Islet precursor cell (in vitro differentiated cells): ENCODE data around the gene SPEF1.
"Not testable (repeated sequence)": the region's sequence is repeated elsewhere in the genome, so short reads cannot be mapped to it uniquely, and the experiment has no call there.

Source experiments
- DNase-seq: peaks from one replicate; pipeline ENCODE4 v3.0.0-alpha.2; 2018

Gene SPEF1

DNA sequence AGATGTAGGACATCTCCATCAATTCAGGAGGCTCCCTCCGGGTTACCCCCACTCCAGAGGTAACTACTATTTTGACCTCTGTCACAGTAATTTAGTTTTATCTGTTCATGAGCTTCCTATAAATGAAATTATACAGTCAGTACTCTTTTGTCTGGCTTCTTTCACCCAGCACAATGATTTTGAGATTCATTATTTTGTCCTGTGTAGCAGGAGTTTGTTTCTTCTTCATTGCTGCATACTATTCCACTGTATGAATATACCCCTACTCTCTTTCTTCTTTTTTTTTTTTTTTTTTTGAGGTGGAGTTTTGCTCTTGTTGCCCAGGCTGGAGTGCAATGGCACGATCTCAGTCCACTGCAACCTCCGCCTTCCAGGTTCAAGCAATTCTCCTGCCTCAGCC is 27.3 kb upstream of the SPEF1 start:
- DNase-seq: no peak

DNA sequence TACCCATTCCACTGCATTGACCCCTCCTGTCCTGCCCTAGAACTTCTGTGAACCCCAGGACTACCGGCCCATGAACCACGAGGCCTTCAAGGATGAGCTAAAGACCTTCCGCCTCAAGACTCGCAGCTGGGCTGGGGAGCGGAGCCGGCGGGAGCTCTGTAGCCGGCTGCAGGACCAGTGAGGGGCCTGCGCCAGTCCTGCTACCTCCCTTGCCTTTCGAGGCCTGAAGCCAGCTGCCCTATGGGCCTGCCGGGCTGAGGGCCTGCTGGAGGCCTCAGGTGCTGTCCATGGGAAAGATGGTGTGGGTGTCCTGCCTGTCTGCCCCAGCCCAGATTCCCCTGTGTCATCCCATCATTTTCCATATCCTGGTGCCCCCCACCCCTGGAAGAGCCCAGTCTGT is 23.5 kb upstream of the SPEF1 start:
- no peak for DNase-seq

DNA sequence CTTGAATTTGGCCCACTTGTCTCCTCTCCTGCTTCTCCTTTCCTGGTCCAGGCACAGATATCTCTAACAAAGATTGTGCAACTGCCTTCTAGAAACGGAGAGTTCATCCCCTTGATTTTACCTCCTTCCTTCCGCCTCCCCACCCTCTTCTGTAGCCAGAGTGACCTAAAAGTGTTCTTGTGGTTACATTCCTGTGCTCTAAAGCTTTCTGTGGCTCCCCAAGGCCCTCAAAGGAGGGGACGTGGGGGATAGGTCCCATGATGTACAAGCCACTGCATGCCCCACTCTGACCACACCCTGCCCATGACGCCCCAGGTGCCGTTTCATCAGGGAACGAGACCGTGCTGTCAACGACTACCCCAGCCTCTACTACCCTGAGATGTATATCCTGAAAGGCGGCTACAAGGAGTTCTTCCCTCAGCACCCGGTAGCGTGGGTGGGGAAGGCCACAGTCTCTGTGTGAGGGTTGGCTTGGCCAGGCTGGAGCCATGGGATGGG is 23.1 kb upstream of the SPEF1 start:
- DNase-seq: no peak

DNA sequence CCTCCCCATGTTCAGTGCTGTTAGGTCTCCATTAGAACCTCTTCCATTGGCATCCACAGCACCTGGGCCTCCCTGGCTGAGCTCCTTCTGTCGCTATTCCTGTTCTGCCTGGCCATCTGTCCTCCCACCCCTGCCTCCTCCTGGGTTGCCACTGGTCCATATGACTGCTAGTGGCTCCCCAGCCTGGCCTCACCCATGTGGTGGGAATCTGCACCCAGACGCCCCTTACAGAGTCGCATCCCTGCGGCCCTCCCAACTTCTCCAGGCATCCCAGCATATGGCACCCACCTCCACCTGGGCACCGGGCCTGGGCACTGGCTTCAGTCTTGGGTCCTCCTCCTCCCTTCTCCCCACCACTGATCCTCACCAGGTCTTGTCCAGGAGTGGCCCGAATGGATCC is 22.6 kb upstream of the SPEF1 start:
- DNase-seq: no peak

DNA sequence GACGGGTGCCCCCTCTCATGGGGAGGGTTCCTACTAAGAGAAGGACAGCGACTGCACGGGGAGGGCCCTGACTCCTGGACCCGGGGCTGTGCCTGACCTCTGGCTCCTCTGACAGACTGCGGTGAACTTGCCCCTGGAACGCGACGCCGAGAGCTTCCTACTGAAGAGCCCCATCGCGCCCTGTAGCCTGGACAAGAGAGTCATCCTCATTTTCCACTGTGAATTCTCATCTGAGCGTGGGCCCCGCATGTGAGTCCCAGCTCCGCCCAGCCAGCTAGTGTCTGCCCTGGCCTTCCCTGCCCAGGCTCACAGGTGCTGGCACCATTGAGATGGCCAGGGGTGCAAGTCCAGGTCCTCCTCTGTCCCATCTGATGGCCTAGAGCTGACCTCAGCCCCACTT is 22.0 kb upstream of the SPEF1 start:
- no peak for DNase-seq

DNA sequence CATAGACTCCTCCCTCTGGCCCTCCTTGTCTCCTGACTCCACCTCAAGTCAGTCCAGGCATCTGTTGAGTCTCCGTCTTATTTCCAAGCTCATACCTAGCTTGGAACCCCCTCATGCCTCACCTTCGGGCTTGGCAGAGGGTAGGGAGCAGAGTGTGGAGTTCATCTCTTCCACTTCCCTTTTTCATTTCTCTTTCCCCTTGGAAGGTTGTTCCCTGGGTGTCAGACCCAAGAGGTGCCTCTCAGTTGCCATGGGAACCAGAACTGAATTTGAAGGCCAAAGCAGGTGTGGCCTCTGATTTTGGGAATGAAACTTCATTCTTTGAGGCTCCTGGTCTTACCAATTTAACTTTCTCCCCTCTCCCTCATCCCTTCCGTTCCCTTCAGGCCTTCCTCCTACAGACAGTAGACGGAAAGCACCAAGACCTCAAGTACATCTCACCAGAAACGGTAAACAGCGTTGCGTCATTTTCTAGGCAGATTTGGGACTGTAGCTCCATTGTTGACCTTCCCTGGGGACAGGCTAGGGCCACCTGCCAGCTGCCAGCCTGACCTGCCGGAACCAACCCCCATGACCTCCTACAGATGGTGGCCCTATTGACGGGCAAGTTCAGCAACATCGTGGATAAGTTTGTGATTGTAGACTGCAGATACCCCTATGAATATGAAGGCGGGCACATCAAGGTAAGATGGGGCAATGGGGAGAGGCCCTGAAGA is 21.4 kb upstream of the SPEF1 start:
- no peak for DNase-seq

DNA sequence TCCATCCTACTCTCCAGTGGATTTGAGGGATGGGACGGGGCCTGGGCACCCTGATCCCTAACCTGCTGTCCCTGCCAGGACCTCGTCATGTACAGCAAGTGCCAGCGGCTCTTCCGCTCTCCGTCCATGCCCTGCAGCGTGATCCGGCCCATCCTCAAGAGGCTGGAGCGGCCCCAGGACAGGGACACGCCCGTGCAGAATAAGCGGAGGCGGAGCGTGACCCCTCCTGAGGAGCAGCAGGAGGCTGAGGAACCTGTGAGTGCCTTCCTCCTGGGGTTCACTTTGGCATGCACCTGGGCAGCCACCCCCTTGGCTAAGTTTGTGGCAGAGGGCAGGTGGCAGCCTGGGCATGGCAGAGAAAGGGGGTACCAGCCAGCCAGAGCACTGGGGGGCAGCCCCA is 20.6 kb upstream of the SPEF1 start:
- DNase-seq: no peak

DNA sequence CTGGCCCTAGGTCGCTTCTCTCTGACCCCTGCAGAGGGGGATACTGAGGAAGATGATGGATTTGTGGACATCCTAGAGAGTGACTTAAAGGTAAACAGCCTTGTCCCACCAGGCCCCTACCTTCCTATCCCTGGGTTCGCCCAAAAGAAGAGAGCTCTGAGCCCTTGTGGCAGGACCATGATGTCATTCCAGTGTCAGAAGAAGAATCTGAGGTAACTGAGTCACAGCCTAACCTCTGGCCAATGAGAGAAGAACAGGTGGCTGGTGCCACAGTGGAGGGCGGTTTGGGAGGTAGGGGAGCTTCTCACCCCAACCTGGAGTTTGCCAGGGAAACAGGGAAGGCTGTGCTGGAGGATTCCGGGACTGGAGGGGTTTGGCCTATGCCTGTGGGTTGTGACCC is 20.1 kb upstream of the SPEF1 start:
- DNase-seq: no peak

DNA sequence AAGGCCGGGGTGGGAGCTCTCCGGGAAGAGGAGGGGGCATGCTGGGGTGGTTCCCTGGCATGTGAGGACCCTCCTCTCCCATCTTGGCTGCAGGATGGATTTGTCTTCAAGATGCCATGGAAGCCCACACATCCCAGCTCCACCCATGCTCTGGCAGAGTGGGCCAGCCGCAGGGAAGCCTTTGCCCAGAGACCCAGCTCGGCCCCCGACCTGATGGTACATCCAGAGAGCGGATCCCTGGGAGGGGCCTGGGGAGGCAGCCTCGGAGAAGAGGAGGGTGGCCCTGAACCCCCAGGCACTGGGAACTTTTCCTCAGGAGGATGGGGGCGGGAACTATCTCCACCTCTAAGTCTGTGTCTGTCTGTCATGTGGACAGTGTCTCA is 19.6 kb upstream of the SPEF1 start:
- DNase-seq: no peak

DNA sequence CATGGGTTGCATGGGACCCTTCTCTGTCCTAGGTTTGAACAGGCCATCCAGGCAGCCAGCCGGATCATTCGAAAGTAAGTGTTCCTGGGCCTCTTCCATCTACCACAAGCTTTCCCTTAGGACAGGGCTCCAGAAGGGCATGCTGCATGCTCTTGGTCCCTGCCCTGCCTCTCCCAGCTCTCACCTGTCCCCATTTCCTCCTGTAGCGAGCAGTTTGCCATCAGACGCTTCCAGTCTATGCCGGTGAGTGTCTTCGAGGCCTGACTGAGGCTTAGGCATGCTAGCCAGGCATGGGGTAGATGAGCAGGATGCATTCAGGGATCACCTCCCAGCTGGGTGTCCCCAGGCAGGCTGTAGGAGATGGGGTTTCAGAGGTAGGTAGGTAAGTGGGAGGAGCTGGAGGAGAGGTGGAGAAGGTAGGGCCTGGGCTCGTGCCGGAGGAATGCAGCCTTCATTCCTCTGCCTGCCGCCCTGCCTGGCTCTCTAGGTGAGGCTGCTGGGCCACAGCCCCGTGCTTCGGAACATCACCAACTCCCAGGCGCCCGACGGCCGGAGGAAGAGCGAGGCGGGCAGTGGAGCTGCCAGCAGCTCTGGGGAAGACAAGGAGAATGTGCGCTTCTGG is 19.1 kb upstream of the SPEF1 start:
- DNase-seq: peak; percentile 64

DNA sequence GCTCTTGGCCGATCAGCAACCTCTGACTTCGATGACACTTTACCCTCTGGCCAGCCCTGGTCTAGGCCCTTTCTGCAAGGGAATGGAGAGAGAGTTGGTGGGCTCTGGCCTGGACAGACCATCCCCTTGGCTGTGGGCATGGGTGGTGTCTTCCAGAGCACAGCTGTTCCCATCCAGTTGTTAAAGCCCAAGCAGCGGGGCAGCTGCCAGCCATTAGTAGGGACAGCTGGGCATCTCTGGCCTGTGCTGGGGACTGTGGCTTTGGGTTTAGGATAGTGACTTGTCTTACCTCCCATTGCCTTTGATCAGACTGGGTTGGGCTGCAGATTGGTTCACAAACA is 17.6 kb upstream of the SPEF1 start:
- no peak for DNase-seq

DNA sequence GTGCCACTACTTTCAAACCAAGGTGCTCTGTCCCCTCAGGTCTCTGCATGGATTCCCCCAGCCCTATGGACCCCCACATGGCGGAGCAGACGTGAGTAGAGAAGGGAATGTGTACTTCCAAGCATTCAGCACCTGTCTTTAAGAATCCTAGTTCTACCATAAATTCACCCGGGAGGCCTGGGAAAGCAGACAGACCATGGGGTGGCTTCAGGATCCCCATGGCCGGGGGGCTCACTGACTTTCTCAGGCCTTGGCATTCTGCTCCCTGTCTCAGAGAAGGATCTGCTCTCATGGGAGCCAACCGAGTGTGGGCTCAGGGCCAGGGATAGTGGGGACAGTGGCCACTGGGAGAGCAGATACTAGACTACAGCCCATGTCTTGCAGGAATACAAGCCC is 17.1 kb upstream of the SPEF1 start:
- DNase-seq: no peak

DNA sequence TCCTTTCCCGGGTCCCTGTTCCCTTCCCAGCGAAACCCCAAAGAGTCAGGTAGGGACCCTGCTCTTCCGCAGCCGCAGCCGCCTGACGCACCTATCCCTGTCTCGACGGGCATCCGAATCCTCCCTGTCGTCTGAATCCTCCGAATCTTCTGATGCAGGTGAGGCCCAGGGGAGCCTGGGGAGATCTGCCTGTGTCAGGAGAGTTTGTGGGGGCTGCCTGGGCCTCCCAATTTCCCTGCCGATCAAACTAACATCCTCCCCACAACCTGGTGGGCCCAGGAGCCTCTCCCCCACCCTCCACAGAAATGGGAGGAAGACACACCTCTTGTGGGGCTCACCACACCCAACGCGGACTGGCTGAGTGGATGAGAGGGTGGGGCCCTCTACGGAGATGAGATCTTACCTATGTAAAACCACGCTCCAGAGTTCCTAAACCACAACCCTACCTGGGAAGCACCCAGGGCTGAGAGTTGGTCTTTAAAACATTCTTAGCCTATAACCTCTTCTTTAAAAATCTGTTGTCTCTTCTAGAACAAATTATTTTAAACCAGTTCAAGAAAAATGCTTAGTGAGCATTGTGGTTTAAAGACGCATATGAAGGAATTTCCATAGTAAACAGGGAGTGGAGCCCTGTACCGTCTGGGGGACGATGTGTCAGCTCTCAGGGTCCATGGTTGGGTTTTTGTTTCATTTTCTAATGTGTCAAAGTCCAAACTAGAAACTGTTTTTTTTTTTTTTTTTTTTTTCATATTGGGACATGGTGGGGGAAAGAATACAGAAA is 16.5 kb upstream of the SPEF1 start:
- DNase-seq: no peak

DNA sequence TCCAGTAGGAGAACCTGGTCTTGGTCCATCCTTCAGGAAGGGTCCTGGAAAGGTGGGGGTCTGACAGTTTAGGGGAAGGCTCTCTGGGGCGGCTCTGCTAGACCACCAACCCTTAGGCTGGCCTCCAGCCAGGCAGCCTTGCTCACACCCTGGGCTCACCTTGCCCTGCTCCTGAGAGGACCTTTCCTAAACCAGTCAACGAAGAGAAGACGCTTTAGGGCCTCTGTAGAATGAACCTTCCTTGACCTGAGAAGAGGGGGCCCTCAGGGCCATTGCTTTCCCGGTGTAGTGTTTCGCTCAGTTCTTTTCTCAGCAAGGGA is 15.9 kb upstream of the SPEF1 start:
- DNase-seq: no peak

DNA sequence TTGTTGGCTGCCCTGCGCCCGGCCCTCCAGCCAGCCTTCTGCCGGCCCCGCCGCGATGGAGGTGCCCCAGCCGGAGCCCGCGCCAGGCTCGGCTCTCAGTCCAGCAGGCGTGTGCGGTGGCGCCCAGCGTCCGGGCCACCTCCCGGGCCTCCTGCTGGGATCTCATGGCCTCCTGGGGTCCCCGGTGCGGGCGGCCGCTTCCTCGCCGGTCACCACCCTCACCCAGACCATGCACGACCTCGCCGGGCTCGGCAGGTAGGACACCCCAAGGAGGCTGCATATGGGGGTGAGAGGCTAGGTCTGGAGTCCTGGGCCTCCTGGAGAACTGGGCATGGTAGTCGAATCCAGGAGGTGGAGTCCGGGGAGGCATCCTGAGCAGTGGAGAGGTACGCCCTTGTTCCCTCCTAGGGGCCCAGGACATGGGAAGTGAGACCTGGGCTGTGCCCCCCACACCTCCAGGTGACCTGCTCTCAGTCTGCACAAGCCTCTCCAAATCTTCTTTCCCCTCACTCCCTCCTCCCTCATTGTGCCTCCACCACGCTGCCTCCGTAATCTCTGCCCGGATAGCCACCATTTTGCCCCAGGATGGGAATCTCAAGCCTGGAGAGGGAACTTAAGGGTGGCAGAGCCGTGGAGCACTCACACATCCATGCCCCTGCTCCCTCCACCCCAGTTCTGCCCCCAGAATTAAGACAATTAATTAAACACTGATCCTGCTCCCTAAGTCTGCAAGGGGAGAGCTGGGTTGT is 15.4 kb upstream of the SPEF1 start:
- DNase-seq: no peak

DNA sequence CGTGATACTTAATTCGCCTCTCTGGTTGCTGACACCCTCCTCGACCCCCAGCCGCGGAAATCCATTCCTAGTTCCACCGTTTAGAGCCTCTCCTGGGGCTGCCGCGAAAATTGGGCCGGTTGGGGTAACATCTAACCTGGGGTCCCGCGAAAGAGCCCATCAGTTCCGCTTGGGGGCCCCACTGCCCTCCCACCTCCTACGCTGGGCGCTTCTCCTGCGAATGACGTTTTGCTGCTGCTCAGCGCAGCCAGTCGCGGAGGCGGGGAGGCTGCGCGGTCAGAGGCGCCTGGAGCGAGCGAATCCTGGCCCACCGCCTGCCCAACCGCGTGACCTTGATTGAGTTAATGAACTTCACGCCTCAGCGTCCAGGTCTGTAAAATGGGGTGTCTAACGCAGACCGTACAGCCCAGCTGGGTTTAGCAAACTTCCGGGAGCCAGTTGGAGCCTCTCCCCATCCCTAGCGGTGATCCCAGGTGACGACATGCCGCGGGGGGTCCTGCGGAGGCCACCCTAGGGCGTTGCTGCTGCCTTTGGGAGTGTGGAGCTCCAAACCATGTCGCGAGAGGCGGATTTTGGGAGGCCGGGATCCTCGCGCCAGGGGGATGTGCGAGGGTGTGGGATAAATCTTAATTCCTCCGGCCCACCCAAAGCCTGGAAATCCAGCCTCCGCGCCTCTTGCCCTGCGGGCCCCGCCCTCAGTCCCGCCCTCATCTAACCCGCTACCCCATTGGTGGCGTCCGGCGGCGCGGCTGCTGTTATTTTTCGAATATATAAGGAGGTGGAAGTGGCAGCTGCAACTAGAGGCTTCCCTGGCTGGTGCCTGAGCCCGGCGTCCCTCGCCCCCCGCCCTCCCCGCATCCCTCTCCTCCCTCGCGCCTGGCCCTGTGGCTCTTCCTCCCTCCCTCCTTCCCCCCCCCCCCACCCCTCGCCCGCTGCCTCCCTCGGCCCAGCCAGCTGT is 14.5 kb upstream of the SPEF1 start, which contains the start of gene CDC25B:
TSS of gene CDC25B (plus strand) at position 800 of the 958 bp plus-strand sequence. CDS start 222 bp downstream, outside the sequence.
- DNase-seq: peak; percentile 96

DNA sequence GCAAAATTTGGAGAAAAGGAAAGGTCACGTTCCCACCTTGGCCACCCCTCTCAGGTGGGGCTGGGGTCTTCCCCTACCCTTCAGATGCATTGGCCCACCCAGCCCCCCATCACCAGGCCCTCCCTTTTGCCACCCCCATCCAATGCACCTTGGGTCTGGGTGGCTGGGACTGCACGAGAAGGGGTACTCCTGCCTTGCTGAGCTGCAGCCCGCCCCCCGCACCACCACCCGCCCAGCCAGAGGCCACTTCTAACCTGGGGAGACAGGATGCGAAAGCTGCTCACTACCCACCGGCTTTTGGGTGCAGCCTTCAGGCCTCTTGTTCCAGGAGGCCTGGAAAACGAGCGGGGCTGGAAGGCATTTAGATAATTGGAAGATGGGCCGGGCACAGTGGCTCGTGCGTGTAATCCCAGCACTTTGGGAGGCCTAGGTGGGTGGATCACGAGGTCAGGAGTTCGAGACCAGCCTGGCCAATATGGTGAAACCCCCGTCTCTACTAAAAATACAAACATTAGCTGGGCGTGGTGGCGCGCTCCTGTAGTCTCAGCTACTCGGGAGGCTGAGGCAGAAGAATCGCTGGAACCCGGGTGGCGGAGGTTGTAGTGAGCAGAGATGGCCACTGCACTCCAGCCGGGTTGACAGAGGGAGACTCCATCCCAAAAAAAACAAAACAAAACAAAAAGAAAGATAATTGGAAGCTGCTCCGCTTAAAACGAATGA is 13.6 kb upstream of the SPEF1 start:
- DNase-seq: no peak

DNA sequence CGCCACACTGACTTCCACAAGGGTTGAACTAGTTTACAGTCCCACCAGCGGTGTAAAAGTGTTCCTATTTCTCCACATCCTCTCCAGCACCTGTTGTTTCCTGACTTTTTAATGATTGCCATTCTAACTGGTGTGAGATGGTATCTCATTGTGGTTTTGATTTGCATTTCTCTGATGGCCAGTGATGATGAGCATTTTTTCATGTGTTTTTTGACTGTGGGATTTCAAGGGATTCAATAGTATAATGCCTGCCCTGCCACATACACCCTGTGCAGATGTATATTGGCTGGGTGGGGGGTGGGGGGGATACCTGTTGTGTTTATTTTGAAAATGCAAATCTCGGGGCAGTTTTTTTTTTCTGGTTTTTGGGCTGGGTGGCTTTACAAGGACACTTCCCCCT is 12.9 kb upstream of the SPEF1 start:
- not testable (repeated sequence) for DNase-seq

DNA sequence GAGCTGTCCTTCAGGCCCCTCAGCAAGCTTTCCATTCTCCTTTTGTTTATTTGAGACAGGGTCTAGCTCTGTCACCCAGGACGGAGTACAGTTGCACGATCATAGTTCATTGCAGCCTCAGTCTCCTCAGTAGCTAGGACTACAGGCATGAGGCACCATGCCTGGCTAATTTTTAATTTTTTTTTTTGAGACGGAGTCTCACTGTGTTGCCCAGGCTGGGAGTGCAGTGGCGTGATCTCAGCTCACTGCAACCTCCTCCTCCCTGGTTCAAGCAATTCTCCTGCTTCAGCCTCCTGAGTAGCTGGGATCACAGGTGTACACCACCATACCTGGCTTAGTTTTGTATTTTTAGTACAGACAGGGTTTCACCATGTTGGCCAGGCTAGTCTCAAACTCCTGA is 8.0 kb upstream of the SPEF1 start:
- not testable (repeated sequence) for DNase-seq

DNA sequence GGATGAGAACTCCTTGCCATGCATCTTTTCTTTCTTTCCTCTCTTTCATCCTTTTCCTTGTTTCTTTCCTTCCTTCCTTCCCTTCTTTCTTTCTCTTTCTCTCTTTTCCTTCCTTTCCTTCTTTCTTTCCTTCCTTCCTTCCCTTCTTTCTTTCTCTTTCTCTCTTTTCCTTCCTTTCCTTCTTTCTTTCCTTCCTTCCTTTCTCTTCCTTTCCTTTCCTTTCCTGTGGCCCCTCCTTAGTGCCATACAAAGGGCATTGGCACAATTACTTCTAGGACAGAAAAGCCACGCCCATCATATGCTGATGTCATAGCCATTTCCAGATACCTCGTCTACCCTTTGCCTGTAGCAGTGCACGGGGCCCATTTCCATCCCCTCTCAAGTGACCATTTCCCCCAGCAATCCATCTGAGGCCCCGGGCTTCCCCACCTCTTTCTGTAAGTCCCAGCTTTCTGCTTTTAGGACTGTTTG is 7.5 kb upstream of the SPEF1 start:
- DNase-seq: no peak

DNA sequence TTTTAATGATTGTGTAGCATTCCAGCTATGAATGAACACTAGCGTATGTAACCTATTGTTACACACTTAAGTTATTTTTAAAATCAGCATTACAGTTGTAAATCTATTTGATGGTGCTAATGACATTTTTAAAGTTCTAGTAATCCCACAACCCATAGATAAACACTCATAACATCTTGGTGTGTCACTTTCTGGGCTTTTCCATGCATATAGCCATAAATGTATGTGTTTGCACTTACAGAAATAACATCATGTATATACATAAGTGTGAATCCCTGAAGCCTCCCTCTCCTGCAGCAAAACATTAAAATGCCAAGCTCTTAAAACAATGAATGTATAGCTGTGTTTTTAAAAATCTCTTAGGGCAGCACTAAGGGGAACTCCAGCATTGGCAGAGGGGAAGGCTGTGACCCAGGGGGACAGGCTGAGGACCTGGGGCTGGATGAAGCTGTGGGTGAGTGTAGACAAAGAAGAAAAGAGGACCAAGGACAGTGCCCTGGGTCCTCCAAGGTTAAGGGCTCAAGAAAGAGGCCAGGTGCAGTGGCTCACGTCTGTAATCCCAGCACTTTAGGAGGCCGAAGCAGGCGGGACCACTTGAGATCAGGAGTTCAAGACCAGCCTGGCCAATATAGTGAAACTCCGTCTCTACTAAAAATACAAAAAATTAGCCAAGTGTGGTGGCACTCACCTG is 6.2 kb upstream of the SPEF1 start:
- no peak for DNase-seq
